WERI-Rb-1 (cell line): ENCODE data around the gene THBD.

Experiments
- DNase-seq: peaks from one replicate; pipeline ENCODE4 v3.0.0-alpha.2; 2020
- H3K27ac ChIP-seq: fragments of 250-450 bp; sonication (Bioruptor Pico); 2 replicates; pipeline ENCODE4 v1.5.1; 2020; ENCODE audit warnings: mild to moderate bottlenecking, moderate library complexity
- H3K27me3 ChIP-seq: fragments of 250-450 bp; sonication (Bioruptor Pico); 2 replicates; pipeline ENCODE4 v1.5.1; 2021; ENCODE audit warnings: mild to moderate bottlenecking, low read depth, moderate library complexity; ENCODE audit not compliant: insufficient read depth, severe bottlenecking
- H3K36me3 ChIP-seq: fragments of 250-450 bp; sonication (Bioruptor Pico); 2 replicates; pipeline ENCODE4 v1.5.1; 2020; ENCODE audit warnings: mild to moderate bottlenecking, moderate library complexity
- H3K4me3 ChIP-seq: 2 replicates; pipeline ENCODE4 v1.5.1; 2011; ENCODE audit warnings: low read depth, mild to moderate bottlenecking, control low read depth, low read length
- H3K9me3 ChIP-seq: fragments of 250-450 bp; sonication (Bioruptor Pico); 2 replicates; pipeline ENCODE4 v1.5.1; 2021; ENCODE audit warnings: mild to moderate bottlenecking, moderate library complexity; ENCODE audit not compliant: severe bottlenecking
- CTCF ChIP-seq: IDR thresholded peaks from 2 replicates; pipeline ENCODE4 v1.5.1; 2011; ENCODE audit warnings: low read depth, mild to moderate bottlenecking, control low read depth, inconsistent platforms, low read length

THBD gene

GRCh38 chr20:22999756-23000155 is 49.7 kb downstream of the THBD start:
- Histone ChIP-seq H3K27ac (no peak overlapping the region), H3K9me3 (no peaks in the 10 kb centered on the region), H3K27me3 (peaks cover 93% of the 10 kb centered on the region), H3K4me3 (no peak overlapping the region), H3K36me3 (no peaks in the 10 kb centered on the region)
- TF ChIP-seq CTCF, result no peak
- no peak for DNase-seq

GRCh38 chr20:22998476-22998875 is 51.0 kb downstream of the THBD start:
- Histone ChIP-seq H3K4me3 (no peak overlapping the region), H3K27me3 (peaks cover 86% of the 10 kb centered on the region), H3K27ac (no peak overlapping the region), H3K9me3 (peaks cover 4% of the 10 kb centered on the region), H3K36me3 (no peaks in the 10 kb centered on the region)
- no peak for DNase-seq
- no peak for TF ChIP-seq CTCF

- Histone ChIP-seq H3K9me3 (peaks cover 9% of the 10 kb centered on the region), H3K27ac (no peak overlapping the region), H3K36me3 (no peaks in the 10 kb centered on the region), H3K4me3 (no peak overlapping the region), H3K27me3 (peaks cover 66% of the 10 kb centered on the region)
- TF ChIP-seq CTCF, result no peak
- DNase-seq, result no peak
These were observed 53.5 kb downstream of the THBD start for GRCh38 chr20:22995923-22996322.
